DND-41 (cell line): Measurements from ENCODE around the gene TTN.

Source experiments
- ATAC-seq: fragments of 200-7000 bp; cut with Tn5 transposase; 3 replicates; pipeline ENCODE4 v1.9.1; 2021; ENCODE audit warnings: low read depth; ENCODE audit not compliant: insufficient read depth
- DNase-seq: peaks from one replicate; pipeline ENCODE4 v3.0.0-alpha.2; 2020
- H2AFZ ChIP-seq: 2 replicates; pipeline ENCODE4 v1.6.0; 2012; ENCODE audit warnings: low read depth, low read length
- H3K27ac ChIP-seq: 2 replicates; pipeline ENCODE4 v1.5.1; 2012; ENCODE audit warnings: low read length, inconsistent platforms
- H3K27me3 ChIP-seq: fragments of 200-600 bp; sonication (generic); 2 replicates; pipeline ENCODE4 v1.6.0; 2012; ENCODE audit warnings: low read length, mild to moderate bottlenecking, inconsistent platforms; ENCODE audit not compliant: insufficient read depth, poor library complexity
- H3K36me3 ChIP-seq: 2 replicates; pipeline ENCODE4 v1.5.1; 2012; ENCODE audit warnings: low read length, inconsistent platforms; ENCODE audit not compliant: insufficient read depth
- H3K4me1 ChIP-seq: 2 replicates; pipeline ENCODE4 v1.5.1; 2012; ENCODE audit warnings: mild to moderate bottlenecking, low read length; ENCODE audit not compliant: insufficient read depth
- H3K4me2 ChIP-seq: 2 replicates; pipeline ENCODE4 v1.6.0; 2012; ENCODE audit warnings: mild to moderate bottlenecking, moderate library complexity, low read length, inconsistent platforms; ENCODE audit not compliant: insufficient read depth
- H3K4me3 ChIP-seq, 2 experiments: fragments of 200-600 bp in 1 of 2; shearing (Covaris generic) in 1 of 2; 2 replicates each; pipeline ENCODE4 v1.5.1; 2012 to 2016; ENCODE audit warnings: inconsistent platforms in 2 of 2, low read length in 2 of 2, mild to moderate bottlenecking in 2 of 2, low read depth in 1 of 2, moderate library complexity in 1 of 2
- H3K79me2 ChIP-seq: 2 replicates; pipeline ENCODE4 v1.6.0; 2012; ENCODE audit warnings: low read length, inconsistent platforms; ENCODE audit not compliant: insufficient read depth
- H3K9ac ChIP-seq: 2 replicates; pipeline ENCODE4 v1.6.0; 2012; ENCODE audit warnings: low read depth, mild to moderate bottlenecking, inconsistent platforms, low read length, moderate library complexity
- H3K9me3 ChIP-seq: 2 replicates; pipeline ENCODE4 v1.5.1; 2012; ENCODE audit warnings: low read length, moderate library complexity, mild to moderate bottlenecking, inconsistent platforms; ENCODE audit not compliant: insufficient read depth, severe bottlenecking
- H4K20me1 ChIP-seq: 2 replicates; pipeline ENCODE4 v1.6.0; 2012; ENCODE audit warnings: low read length; ENCODE audit not compliant: insufficient read depth
- CTCF ChIP-seq: IDR thresholded peaks from 2 replicates; pipeline ENCODE4 v1.5.1; 2012; ENCODE audit warnings: borderline replicate concordance, low read length, moderate library complexity, mild to moderate bottlenecking; ENCODE audit not compliant: poor library complexity, severe bottlenecking; ENCODE audit errors: extremely low read depth
- EZH2 ChIP-seq: IDR thresholded peaks from 3 replicates; pipeline ENCODE4 v1.6.1; 2012; ENCODE audit warnings: borderline replicate concordance, low read depth, mild to moderate bottlenecking, moderate library complexity, low read length, inconsistent platforms; ENCODE audit not compliant: severe bottlenecking

Gene TTN

GRCh38 chr2:178756343-178756742, 50.9 kb downstream of the TTN start:
- no peaks in the 10 kb centered on the region for H3K27me3 ChIP-seq
- H3K79me2 ChIP-seq = no peaks in the 10 kb centered on the region
- no peak overlapping the region for H2AFZ ChIP-seq
- H3K4me2 ChIP-seq = no peak overlapping the region
- H3K9ac ChIP-seq = no peak overlapping the region
- no peaks in the 10 kb centered on the region for H3K9me3 ChIP-seq
- ATAC-seq = no peak
- H3K27ac ChIP-seq = no peak overlapping the region
- no peak overlapping the region for H3K4me3 ChIP-seq
- TF ChIP-seq EZH2 = no peak
- no peak for TF ChIP-seq CTCF
- no peaks in the 10 kb centered on the region for H3K4me1 ChIP-seq
- no peak for DNase-seq
- H4K20me1 ChIP-seq = no peaks in the 10 kb centered on the region
- H3K36me3 ChIP-seq = no peaks in the 10 kb centered on the region

- Histone ChIP-seq H4K20me1 (no peaks in the 10 kb centered on the region), H3K79me2 (no peaks in the 10 kb centered on the region), H3K4me2 (no peak overlapping the region), H3K27me3 (peaks cover 5% of the 10 kb centered on the region), H3K9ac (no peak overlapping the region), H3K4me1 (no peaks in the 10 kb centered on the region), H3K36me3 (no peaks in the 10 kb centered on the region), H3K27ac (no peak overlapping the region), H2AFZ (no peak overlapping the region), H3K4me3 (no peak overlapping the region), H3K9me3 (no peaks in the 10 kb centered on the region)
- no peak for DNase-seq
- TF ChIP-seq CTCF (no peak), EZH2 (no peak)
- no peak for ATAC-seq
These were observed 59.5 kb downstream of the TTN start for GRCh38 chr2:178747767-178748166.

GRCh38 chr2:178734518-178734917, 72.7 kb downstream of the TTN start:
- Histone ChIP-seq H3K27me3 (peaks cover 2% of the 10 kb centered on the region), H3K9me3 (no peaks in the 10 kb centered on the region), H3K36me3 (no peaks in the 10 kb centered on the region), H3K79me2 (no peaks in the 10 kb centered on the region), H2AFZ (no peak overlapping the region), H4K20me1 (no peaks in the 10 kb centered on the region), H3K9ac (no peak overlapping the region), H3K4me1 (no peaks in the 10 kb centered on the region), H3K4me3 (no peak overlapping the region), H3K4me2 (no peak overlapping the region), H3K27ac (no peak overlapping the region)
- ATAC-seq (no peak), DNase-seq (no peak)
- TF ChIP-seq CTCF = no peak
- no peak for TF ChIP-seq EZH2

- Histone ChIP-seq H3K27ac (no peak overlapping the region), H3K4me2 (no peak overlapping the region), H3K4me3 (no peak overlapping the region), H2AFZ (no peak overlapping the region), H3K4me1 (no peaks in the 10 kb centered on the region), H3K36me3 (no peaks in the 10 kb centered on the region), H3K27me3 (peaks cover 2% of the 10 kb centered on the region), H3K9ac (no peak overlapping the region), H3K79me2 (no peaks in the 10 kb centered on the region), H4K20me1 (no peaks in the 10 kb centered on the region), H3K9me3 (no peaks in the 10 kb centered on the region)
- no peak for ATAC-seq
- TF ChIP-seq EZH2 = no peak
- no peak for TF ChIP-seq CTCF
- DNase-seq = no peak
These were observed 73.2 kb downstream of the TTN start for GRCh38 chr2:178733975-178734374.
